HepG2 (cell line): Measurements from ENCODE around the gene CES5A. TPM values are rescaled to one million over a fixed set of nuclear protein-coding genes. Genes with fewer than 3 reads are reported as not detected.
A peak's percentile ranks its signal among the peaks of the same experiment; 100 is the strongest.

Source experiments
- ATM ChIP-seq: fragments of 450-650 bp; IDR thresholded peaks from 2 replicates; pipeline ENCODE4 v1.7.1; 2017; ENCODE audit warnings: mild to moderate bottlenecking, borderline replicate concordance
- BCL6 ChIP-seq: IDR thresholded peaks from 2 replicates; pipeline ENCODE4 v1.6.1; 2016; ENCODE audit warnings: missing genetic modification reagents, missing compliant biosample characterization
- PHF8 ChIP-seq: sonication (generic); formaldehyde crosslinking; IDR thresholded peaks from 2 replicates; pipeline ENCODE4 v1.5.0; 2020; ENCODE audit warnings: missing genetic modification reagents
- ZIK1 ChIP-seq: sonication (generic); formaldehyde crosslinking; IDR thresholded peaks from 2 replicates; pipeline ENCODE4 v1.5.0; 2020; ENCODE audit warnings: mild to moderate bottlenecking, low read depth, missing genetic modification reagents, borderline replicate concordance
- ZNF205 ChIP-seq: IDR thresholded peaks from 2 replicates; pipeline ENCODE4 v1.6.1; 2018; ENCODE audit warnings: missing biosample characterization, missing genetic modification reagents
- ZNF274 ChIP-seq: sonication (generic); formaldehyde crosslinking; IDR thresholded peaks from 2 replicates; pipeline ENCODE4 v1.5.1; 2020; ENCODE audit warnings: mild to moderate bottlenecking, missing genetic modification reagents
- ZNF44 ChIP-seq: sonication (generic); formaldehyde crosslinking; IDR thresholded peaks from 2 replicates; pipeline ENCODE4 v1.5.1; 2020; ENCODE audit warnings: mild to moderate bottlenecking, missing genetic modification reagents
- ZNF496 ChIP-seq: sonication (generic); formaldehyde crosslinking; IDR thresholded peaks from 2 replicates; pipeline ENCODE4 v1.8.1; 2023; ENCODE audit warnings: mild to moderate bottlenecking, moderate library complexity, missing genetic modification reagents; ENCODE audit not compliant: insufficient replicate concordance
- ZNF777 ChIP-seq: sonication (generic); formaldehyde crosslinking; IDR thresholded peaks from 2 replicates; pipeline ENCODE4 v1.4.0; 2020; ENCODE audit warnings: missing genetic modification reagents
- ZZZ3 ChIP-seq: sonication (generic); formaldehyde crosslinking; IDR thresholded peaks from 2 replicates; pipeline ENCODE4 v1.4.0; 2020; ENCODE audit warnings: missing genetic modification reagents, mild to moderate bottlenecking, borderline replicate concordance
- polyA plus RNA-seq, 8 experiments: library from polyadenylated mRNA; depleted of rRNA in 3 of 8; stranded (reverse) in 7 of 8; unstranded in 1 of 8; fragments of >200 nt; fragmentation: Illumina TruSeq in 4 of 8; extraction: Trizol in 4 of 8; gene quantifications; 2 replicates each; pipeline versions ENCODE4 v1.2.1 to v1.2.3, GENCODE V29; 2011 to 2016; ENCODE audit warnings: low read depth in 4 of 8, missing spikeins in 1 of 8, mixed read lengths in 1 of 8; ENCODE audit not compliant: insufficient read depth in 1 of 8
- total RNA-seq, 5 experiments: library from RNA; depleted of rRNA; stranded (reverse); fragments of >200 nt; fragmentation: Illumina TruSeq; extraction: Trizol; gene quantifications; 2 replicates each; pipeline ENCODE4 v1.2.3, GENCODE V29; 2016; ENCODE audit warnings: low read depth in 1 of 5
- TF ChIP-seq, protein P1 (sequence below): sonication (generic); formaldehyde crosslinking; conservative IDR thresholded peaks from 2 replicates; pipeline ENCODE4 v1.4.0; 2020; ENCODE audit warnings: missing genetic modification reagents
- TF ChIP-seq, protein P2 (sequence below): sonication (generic); formaldehyde crosslinking; IDR thresholded peaks from 2 replicates; pipeline ENCODE4 v1.4.0; 2020; ENCODE audit warnings: mild to moderate bottlenecking, missing genetic modification reagents
- TF ChIP-seq, protein P3 (sequence below): sonication (generic); formaldehyde crosslinking; conservative IDR thresholded peaks from 2 replicates; pipeline ENCODE4 v1.5.0; 2020; ENCODE audit warnings: missing genetic modification reagents
- TF ChIP-seq, protein P4 (sequence below): sonication (generic); formaldehyde crosslinking; IDR thresholded peaks from 2 replicates; pipeline ENCODE4 v1.5.1; 2020; ENCODE audit warnings: mild to moderate bottlenecking, missing genetic modification reagents, borderline replicate concordance

The CES5A gene
- total and polyA plus RNA-seq, 2 of the 13 experiments (the other 11 are each of a cell fraction or from before 2014, with no cell fraction given), result not detected

DNA sequence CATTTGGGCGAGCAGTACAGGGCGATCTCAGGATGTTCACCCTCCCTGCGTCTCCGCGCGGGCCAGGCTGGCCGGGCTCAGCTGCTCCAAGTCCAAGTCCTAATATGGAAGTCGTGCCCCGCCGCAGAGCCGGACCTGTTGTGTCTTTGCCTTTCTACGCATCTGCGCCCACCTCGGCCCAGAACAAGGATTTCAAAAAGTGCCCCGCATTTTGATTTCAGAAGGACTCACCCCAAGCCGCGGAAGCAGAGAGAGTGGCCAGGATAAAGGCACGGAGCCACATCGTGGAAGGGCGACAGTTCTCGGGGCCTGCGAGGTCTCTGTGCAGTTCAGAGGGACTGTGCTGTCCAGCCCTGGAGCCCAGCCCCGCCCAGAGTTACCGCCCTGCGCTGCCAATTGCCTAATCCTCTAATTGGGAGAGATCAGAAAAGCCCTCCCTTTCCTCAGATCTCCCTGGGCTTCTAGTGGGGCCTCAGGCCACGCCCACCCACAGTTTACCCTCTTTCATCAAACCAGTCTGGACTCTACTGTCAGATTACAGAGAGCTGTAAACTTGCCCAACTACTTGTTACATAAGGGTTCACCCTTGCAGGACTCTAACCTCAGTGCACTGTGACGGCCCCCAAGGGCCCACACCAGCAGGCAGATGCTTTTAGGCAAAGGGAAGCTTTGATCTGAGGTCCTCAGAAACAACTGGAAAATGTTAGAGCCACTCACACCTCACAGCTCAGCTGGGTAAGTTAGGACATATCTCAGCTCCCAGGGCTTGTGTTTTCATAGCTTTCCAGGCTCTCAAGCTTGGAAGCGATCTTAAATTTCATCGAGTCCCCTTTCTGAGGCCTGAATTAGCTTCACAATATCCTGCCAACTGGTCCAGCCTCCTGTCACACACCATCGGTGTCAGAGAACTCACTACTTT is 42.1 kb downstream of the CES5A start, which contains the start of gene CES1 (continued):
- TF ChIP-seq, protein P1, sequence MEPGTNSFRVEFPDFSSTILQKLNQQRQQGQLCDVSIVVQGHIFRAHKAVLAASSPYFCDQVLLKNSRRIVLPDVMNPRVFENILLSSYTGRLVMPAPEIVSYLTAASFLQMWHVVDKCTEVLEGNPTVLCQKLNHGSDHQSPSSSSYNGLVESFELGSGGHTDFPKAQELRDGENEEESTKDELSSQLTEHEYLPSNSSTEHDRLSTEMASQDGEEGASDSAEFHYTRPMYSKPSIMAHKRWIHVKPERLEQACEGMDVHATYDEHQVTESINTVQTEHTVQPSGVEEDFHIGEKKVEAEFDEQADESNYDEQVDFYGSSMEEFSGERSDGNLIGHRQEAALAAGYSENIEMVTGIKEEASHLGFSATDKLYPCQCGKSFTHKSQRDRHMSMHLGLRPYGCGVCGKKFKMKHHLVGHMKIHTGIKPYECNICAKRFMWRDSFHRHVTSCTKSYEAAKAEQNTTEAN (CRISPR knock-in tag), result no peak
- 0 out of 2 replicates have a peak, but pooled peaks have one; percentile 53 for TF ChIP-seq ZNF205 (CRISPR knock-in tag)
- peak; percentile 46 for TF ChIP-seq PHF8 (CRISPR knock-in tag)
- TF ChIP-seq, protein P2, sequence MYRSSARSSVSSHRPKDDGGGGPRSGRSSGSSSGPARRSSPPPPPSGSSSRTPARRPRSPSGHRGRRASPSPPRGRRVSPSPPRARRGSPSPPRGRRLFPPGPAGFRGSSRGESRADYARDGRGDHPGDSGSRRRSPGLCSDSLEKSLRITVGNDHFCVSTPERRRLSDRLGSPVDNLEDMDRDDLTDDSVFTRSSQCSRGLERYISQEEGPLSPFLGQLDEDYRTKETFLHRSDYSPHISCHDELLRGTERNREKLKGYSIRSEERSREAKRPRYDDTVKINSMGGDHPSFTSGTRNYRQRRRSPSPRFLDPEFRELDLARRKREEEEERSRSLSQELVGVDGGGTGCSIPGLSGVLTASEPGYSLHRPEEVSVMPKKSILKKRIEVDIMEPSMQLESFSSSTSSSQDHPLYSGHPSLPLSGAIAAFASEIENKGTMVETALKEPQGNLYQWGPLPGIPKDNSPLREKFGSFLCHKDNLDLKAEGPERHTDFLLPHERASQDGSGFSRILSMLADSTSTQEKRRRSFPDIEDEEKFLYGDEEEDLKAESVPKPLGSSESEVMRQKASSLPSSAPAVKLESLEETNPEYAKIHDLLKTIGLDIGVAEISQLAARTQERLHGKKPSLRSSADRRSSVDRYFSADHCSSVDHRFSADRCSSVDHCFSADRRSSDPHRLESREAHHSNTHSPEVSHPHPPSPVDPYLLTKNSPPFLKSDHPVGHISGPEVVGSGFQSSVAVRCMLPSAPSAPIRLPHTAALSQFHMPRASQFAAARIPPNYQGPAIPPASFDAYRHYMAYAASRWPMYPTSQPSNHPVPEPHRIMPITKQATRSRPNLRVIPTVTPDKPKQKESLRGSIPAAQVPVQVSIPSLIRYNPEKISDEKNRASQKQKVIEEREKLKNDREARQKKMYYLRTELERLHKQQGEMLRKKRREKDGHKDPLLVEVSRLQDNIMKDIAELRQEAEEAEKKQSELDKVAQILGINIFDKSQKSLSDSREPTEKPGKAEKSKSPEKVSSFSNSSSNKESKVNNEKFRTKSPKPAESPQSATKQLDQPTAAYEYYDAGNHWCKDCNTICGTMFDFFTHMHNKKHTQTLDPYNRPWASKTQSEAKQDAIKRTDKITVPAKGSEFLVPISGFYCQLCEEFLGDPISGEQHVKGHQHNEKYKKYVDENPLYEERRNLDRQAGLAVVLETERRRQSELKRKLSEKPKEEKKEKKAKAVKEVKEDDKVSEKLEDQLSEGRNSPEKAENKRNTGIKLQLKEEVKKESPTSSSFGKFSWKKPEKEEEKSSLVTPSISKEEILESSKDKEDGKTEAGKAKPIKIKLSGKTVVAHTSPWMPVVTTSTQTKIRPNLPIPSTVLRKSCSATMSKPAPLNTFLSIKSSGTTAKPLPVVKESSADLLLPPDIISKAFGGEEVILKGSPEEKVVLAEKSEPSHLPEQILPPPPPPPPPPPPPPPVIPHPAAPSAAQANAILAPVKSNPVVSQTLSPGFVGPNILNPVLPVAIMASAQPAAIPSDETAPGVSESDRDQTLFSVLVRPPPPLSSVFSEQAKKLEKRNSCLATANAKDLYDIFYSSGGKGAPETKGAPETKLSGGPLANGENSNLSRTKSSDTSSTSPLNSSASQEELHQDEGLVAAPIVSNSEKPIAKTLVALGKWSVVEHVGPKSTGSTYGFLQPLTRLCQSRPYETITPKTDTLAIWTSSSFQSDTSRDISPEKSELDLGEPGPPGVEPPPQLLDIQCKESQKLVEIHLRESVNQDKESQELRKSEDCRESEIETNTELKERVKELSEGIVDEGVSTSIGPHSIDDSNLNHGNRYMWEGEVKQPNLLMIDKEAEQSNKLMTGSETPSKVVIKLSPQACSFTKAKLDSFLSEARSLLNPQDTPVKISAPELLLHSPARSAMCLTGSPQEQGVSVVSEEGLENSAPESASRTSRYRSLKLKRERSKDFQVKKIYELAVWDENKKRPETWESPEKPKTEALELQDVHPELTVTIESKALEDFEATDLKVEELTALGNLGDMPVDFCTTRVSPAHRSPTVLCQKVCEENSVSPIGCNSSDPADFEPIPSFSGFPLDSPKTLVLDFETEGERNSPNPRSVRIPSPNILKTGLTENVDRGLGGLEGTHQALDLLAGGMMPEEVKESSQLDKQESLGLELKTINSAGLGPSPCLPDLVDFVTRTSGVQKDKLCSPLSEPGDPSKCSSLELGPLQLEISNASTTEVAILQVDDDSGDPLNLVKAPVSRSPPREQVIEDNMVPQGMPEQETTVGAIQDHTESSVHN (CRISPR knock-in tag), result no peak
- TF ChIP-seq ZNF496 (CRISPR knock-in tag), result no peak
- TF ChIP-seq BCL6, result peak; percentile 77
- peak; percentile 64; the same call in 1 of the 2 replicates for TF ChIP-seq ZNF274 (CRISPR knock-in tag)
- TF ChIP-seq, protein P3, sequence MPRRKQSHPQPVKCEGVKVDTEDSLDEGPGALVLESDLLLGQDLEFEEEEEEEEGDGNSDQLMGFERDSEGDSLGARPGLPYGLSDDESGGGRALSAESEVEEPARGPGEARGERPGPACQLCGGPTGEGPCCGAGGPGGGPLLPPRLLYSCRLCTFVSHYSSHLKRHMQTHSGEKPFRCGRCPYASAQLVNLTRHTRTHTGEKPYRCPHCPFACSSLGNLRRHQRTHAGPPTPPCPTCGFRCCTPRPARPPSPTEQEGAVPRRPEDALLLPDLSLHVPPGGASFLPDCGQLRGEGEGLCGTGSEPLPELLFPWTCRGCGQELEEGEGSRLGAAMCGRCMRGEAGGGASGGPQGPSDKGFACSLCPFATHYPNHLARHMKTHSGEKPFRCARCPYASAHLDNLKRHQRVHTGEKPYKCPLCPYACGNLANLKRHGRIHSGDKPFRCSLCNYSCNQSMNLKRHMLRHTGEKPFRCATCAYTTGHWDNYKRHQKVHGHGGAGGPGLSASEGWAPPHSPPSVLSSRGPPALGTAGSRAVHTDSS (CRISPR knock-in tag), result no peak
- TF ChIP-seq ZNF44 (CRISPR knock-in tag), result peak; percentile 19; the same call in 1 of the 2 replicates
- no peak; the same call in 1 of the 2 replicates for TF ChIP-seq ZZZ3
- no peak for TF ChIP-seq ZNF777
- no peak for TF ChIP-seq ZIK1
- TF ChIP-seq, protein P4, sequence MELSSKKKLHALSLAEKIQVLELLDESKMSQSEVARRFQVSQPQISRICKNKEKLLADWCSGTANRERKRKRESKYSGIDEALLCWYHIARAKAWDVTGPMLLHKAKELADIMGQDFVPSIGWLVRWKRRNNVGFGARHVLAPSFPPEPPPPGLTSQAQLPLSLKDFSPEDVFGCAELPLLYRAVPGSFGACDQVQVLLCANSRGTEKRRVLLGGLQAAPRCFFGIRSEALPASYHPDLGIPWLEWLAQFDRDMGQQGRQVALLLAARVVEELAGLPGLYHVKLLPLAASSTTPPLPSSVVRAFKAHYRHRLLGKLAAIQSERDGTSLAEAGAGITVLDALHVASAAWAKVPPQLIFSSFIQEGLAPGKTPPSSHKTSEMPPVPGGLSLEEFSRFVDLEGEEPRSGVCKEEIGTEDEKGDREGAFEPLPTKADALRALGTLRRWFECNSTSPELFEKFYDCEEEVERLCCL (CRISPR knock-in tag), result no peak
- TF ChIP-seq ATM, result no peak
